ENCODE results near the gene AHRR. TPM values are rescaled to one million over a fixed set of nuclear protein-coding genes. Genes with fewer than 3 reads are reported as not detected.

AHRR gene
- polyA plus RNA-seq, 3 donors, result 0.15 TPM; not detected in 1

DNA sequence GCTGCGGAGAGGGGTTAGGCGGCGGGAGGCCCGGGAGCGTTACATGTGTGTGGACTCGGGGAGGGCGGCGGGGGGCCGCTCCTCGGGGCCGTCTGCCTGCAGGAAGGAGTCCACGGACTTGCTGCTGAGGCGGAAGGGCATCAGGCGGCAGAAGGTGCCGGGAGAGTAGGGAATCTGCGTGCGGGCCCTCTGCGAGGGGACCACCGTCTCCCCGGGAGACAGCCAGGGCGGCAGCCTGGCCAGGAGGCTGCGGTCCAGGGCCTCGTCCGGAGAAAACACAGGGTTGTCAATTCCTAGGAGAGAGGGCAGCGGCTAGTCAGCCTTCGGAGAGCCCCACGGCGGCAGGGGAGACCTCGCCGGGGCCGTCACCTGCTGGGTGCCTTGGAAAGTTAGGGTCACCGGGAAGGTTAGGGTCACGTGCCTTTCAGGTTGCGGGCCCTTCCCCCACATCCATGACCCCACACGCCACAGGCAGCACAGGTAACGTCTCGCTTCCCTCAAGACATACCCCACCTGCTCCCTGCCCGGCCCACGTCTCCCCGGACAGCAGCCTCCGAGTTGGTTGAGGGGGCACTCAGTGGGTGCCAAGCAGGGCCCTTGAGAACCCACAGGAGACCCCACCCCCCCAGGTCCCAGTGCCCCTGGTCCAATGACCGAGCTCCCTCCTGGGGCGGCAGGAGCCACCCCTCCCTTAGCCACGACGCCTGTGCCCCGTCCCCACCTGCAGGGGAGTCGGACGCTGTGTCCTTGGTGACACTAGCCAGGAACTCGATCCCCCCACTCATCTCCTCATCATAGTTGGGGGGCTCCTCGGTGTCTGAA lies 153.5 kb downstream of the AHRR start:
- H3K4me3 ChIP-seq (replicated peaks in 1 of 3; ENCODE audit: low read depth in 2 of 3, low read length in 3 of 3), result peak overlapping the region in 1 of 3 experiments; percentile 44
- H3K9me3 Mint-ChIP-seq, result peaks cover 0 to 6% (median 4%) of the 10 kb centered on the region in 7 donors
- peaks cover 14% of the 10 kb centered on the region for H4K20me1 ChIP-seq (ENCODE audit: insufficient read depth, low read length)
- DNase-seq, result no peak
- peak overlapping the region; percentile 55 for H3K4me2 ChIP-seq (replicated peaks; ENCODE audit: extremely low read depth, low read length, poor library complexity, severe bottlenecking)
- H3K9ac ChIP-seq (ENCODE audit: insufficient read depth, low read length, poor library complexity, severe bottlenecking), result no peak overlapping the region
- H3K4me1 Mint-ChIP-seq, result peaks cover 18% of the 10 kb centered on the region
- TF ChIP-seq, protein P1, sequence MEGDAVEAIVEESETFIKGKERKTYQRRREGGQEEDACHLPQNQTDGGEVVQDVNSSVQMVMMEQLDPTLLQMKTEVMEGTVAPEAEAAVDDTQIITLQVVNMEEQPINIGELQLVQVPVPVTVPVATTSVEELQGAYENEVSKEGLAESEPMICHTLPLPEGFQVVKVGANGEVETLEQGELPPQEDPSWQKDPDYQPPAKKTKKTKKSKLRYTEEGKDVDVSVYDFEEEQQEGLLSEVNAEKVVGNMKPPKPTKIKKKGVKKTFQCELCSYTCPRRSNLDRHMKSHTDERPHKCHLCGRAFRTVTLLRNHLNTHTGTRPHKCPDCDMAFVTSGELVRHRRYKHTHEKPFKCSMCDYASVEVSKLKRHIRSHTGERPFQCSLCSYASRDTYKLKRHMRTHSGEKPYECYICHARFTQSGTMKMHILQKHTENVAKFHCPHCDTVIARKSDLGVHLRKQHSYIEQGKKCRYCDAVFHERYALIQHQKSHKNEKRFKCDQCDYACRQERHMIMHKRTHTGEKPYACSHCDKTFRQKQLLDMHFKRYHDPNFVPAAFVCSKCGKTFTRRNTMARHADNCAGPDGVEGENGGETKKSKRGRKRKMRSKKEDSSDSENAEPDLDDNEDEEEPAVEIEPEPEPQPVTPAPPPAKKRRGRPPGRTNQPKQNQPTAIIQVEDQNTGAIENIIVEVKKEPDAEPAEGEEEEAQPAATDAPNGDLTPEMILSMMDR (IDR thresholded peaks at IDR 0.05), result no peak
- no peak overlapping the region for H3K27ac ChIP-seq (ENCODE audit: low read depth in 1 of 2, low read length in 2 of 2)
- H3K27me3 ChIP-seq (ENCODE audit: control insufficient read depth in 2 of 2, insufficient read depth in 2 of 2, low read length in 2 of 2), result peaks cover 4 to 34% of the 10 kb centered on the region in 2 donors
- no peaks in the 10 kb centered on the region for H3K36me3 ChIP-seq (replicated peaks in 1 of 2; ENCODE audit: control insufficient read depth in 1 of 2, insufficient read depth in 2 of 2, low read length in 2 of 2)
- H3K4me3 Mint-ChIP-seq, result peak overlapping the region; percentile 64 to 83
- H3K27ac Mint-ChIP-seq, result peak overlapping the region in 1 of 7 donors; percentile 36
- H2AFZ ChIP-seq (ENCODE audit: insufficient read depth, low read depth, low read length, poor library complexity, severe bottlenecking), result no peak overlapping the region
- H3K36me3 Mint-ChIP-seq, result peaks cover 4 to 5% of the 10 kb centered on the region in 2 donors
- H3K79me2 ChIP-seq (ENCODE audit: insufficient read depth, low read length), result no peaks in the 10 kb centered on the region
- no peaks in the 10 kb centered on the region for H3K9me3 ChIP-seq (replicated peaks in 1 of 2; ENCODE audit: control insufficient read depth in 1 of 2, insufficient read depth in 1 of 2, low read length in 2 of 2)
- peaks cover 38 to 59% (median 49%) of the 10 kb centered on the region in 3 donors for H3K27me3 Mint-ChIP-seq (ENCODE audit: low read depth in 3 of 3)
- 5% methylated on average over 42 of the region's 50 CpGs for WGBS (ENCODE audit: insufficient coverage)
- intact Hi-C loops (cut with micrococcal nuclease), result loop anchor here (5.0 to 10.0 kb wide), 3 partner anchors 70 to 420 kb away; partner anchors contain the start of genes CEP72 (in 2 of the 2), BRD9 (in 1 of the 2) and TRIP13 (in 1 of the 2)
- H3K4me1 ChIP-seq (ENCODE audit: control insufficient read depth in 1 of 2, insufficient read depth in 2 of 2, low read length in 2 of 2), result peaks cover 22 to 40% of the 10 kb centered on the region in 2 donors

DNA sequence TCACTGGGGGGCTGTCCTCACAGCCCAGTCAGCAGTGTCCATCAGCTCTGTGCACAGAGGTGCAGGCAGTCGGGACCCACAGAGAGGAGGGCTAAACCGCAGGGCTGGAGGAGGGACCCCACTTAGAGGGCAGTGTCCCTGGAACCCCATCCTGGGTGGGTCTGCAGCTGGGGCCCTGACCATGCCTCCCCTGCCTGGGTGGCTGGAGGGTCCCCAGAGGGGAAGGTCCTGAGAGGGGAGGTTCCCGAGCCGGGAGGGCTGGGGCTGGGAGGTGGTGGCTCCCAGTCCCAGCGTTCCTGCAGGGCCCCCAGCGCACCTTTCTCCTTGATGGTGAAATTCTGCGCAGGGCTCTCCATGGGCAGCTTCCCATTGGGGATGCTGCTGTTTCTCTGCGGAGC lies 154.2 kb downstream of the AHRR start:
- H3K27ac Mint-ChIP-seq, result no peak overlapping the region
- H3K9me3 ChIP-seq (replicated peaks in 1 of 2; ENCODE audit: control insufficient read depth in 1 of 2, insufficient read depth in 1 of 2, low read length in 2 of 2), result no peaks in the 10 kb centered on the region
- peaks cover 38 to 64% (median 49%) of the 10 kb centered on the region in 3 donors for H3K27me3 Mint-ChIP-seq (ENCODE audit: low read depth in 3 of 3)
- no peak overlapping the region for H3K9ac ChIP-seq (ENCODE audit: insufficient read depth, low read length, poor library complexity, severe bottlenecking)
- no peak for DNase-seq
- no peak overlapping the region for H3K27ac ChIP-seq (ENCODE audit: low read depth in 1 of 2, low read length in 2 of 2)
- peaks cover 18% of the 10 kb centered on the region for H3K4me1 Mint-ChIP-seq
- peaks cover 14% of the 10 kb centered on the region for H4K20me1 ChIP-seq (ENCODE audit: insufficient read depth, low read length)
- intact Hi-C loops (cut with micrococcal nuclease), result loop anchor here in 1 of 2 donors (10.0 kb wide), 2 partner anchors 69 to 419 kb away; partner anchors contain the start of genes BRD9 and TRIP13
- peak overlapping the region in 1 of 2 donors; percentile 83 for H3K4me3 Mint-ChIP-seq
- TF ChIP-seq, protein P1 (IDR thresholded peaks at IDR 0.05), result no peak
- H3K79me2 ChIP-seq (ENCODE audit: insufficient read depth, low read length), result no peaks in the 10 kb centered on the region
- H3K27me3 ChIP-seq (ENCODE audit: control insufficient read depth in 2 of 2, insufficient read depth in 2 of 2, low read length in 2 of 2), result peaks cover 4 to 34% of the 10 kb centered on the region in 2 donors
- H2AFZ ChIP-seq (ENCODE audit: insufficient read depth, low read depth, low read length, poor library complexity, severe bottlenecking), result no peak overlapping the region
- 66% methylated on average over 5 of the region's 8 CpGs for WGBS (ENCODE audit: insufficient coverage)
- no peak overlapping the region for H3K4me3 ChIP-seq (replicated peaks in 1 of 3; ENCODE audit: low read depth in 2 of 3, low read length in 3 of 3)
- peaks cover 0 to 6% (median 4%) of the 10 kb centered on the region in 7 donors for H3K9me3 Mint-ChIP-seq
- H3K36me3 Mint-ChIP-seq, result peaks cover 0 to 3% of the 10 kb centered on the region in 2 donors
- no peaks in the 10 kb centered on the region for H3K36me3 ChIP-seq (replicated peaks in 1 of 2; ENCODE audit: control insufficient read depth in 1 of 2, insufficient read depth in 2 of 2, low read length in 2 of 2)
- H3K4me1 ChIP-seq (ENCODE audit: control insufficient read depth in 1 of 2, insufficient read depth in 2 of 2, low read length in 2 of 2), result peaks cover 22 to 40% of the 10 kb centered on the region in 2 donors
- H3K4me2 ChIP-seq (replicated peaks; ENCODE audit: extremely low read depth, low read length, poor library complexity, severe bottlenecking), result no peak overlapping the region
